Measurements from ENCODE around the gene NTRK3.
"Not testable (repeated sequence)": the region's sequence is repeated elsewhere in the genome, so short reads cannot be mapped to it uniquely, and the experiment has no call there.

The NTRK3 gene

GRCh38 chr15:88073391-88073691 is 183.2 kb downstream of the NTRK3 start:
- no peak for DNase-seq (ENCODE audit: low read depth in 2 of 2)

- DNase-seq (ENCODE audit: low read depth in 2 of 2), result no peak
Observed at GRCh38 chr15:88072598-88073390, 183.7 kb downstream of the NTRK3 start.

GRCh38 chr15:88072133-88072532 is 184.4 kb downstream of the NTRK3 start:
- DNase-seq (ENCODE audit: low read depth in 2 of 2), result not testable (repeated sequence)

- no peak for DNase-seq (ENCODE audit: low read depth in 2 of 2)
Observed at GRCh38 chr15:88071141-88071540, 185.4 kb downstream of the NTRK3 start.

GRCh38 chr15:88069561-88069960 is 187.0 kb downstream of the NTRK3 start:
- no peak for DNase-seq (ENCODE audit: low read depth in 2 of 2)

GRCh38 chr15:88067331-88067685 is 189.2 kb downstream of the NTRK3 start:
- no peak for DNase-seq (ENCODE audit: low read depth in 2 of 2)

- no peak for DNase-seq (ENCODE audit: low read depth in 2 of 2)
Observed at GRCh38 chr15:88066636-88067330, 189.8 kb downstream of the NTRK3 start.

GRCh38 chr15:88061452-88061851 is 195.1 kb downstream of the NTRK3 start:
- DNase-seq (ENCODE audit: low read depth in 2 of 2), result no peak

GRCh38 chr15:88060383-88060782 is 196.2 kb downstream of the NTRK3 start:
- DNase-seq (ENCODE audit: low read depth in 2 of 2), result no peak

- no peak for DNase-seq (ENCODE audit: low read depth in 2 of 2)
Observed at GRCh38 chr15:88057836-88058235, 198.7 kb downstream of the NTRK3 start.

- DNase-seq (ENCODE audit: low read depth in 2 of 2), result no peak
Observed at GRCh38 chr15:88049506-88049905, 207.0 kb downstream of the NTRK3 start.

GRCh38 chr15:88048755-88049154 is 207.8 kb downstream of the NTRK3 start:
- DNase-seq (ENCODE audit: low read depth in 2 of 2), result no peak

GRCh38 chr15:88048237-88048636 is 208.3 kb downstream of the NTRK3 start:
- DNase-seq (ENCODE audit: low read depth in 2 of 2), result no peak

- no peak for DNase-seq (ENCODE audit: low read depth in 2 of 2)
Observed at GRCh38 chr15:88046576-88047129, 209.9 kb downstream of the NTRK3 start.

GRCh38 chr15:88043396-88043795 is 213.1 kb downstream of the NTRK3 start:
- no peak for DNase-seq (ENCODE audit: low read depth in 2 of 2)

- DNase-seq (ENCODE audit: low read depth in 2 of 2), result no peak
Observed at GRCh38 chr15:88042047-88042446, 214.5 kb downstream of the NTRK3 start.

- DNase-seq (ENCODE audit: low read depth in 2 of 2), result no peak
Observed at GRCh38 chr15:88040516-88040915, 216.0 kb downstream of the NTRK3 start.

GRCh38 chr15:88038261-88038660 is 218.3 kb downstream of the NTRK3 start:
- DNase-seq (ENCODE audit: low read depth in 2 of 2), result no peak

- no peak for DNase-seq (ENCODE audit: low read depth in 2 of 2)
Observed at GRCh38 chr15:88036154-88036839, 220.2 kb downstream of the NTRK3 start.

- DNase-seq (ENCODE audit: low read depth in 2 of 2), result no peak
Observed at GRCh38 chr15:88035381-88035780, 221.2 kb downstream of the NTRK3 start.

GRCh38 chr15:88033421-88033820 is 223.1 kb downstream of the NTRK3 start:
- not testable (repeated sequence) for DNase-seq (ENCODE audit: low read depth in 2 of 2)

- DNase-seq (ENCODE audit: low read depth in 2 of 2), result no peak
Observed at GRCh38 chr15:88032787-88033186, 223.8 kb downstream of the NTRK3 start.

- no peak for DNase-seq (ENCODE audit: low read depth in 2 of 2)
Observed at GRCh38 chr15:88031461-88031860, 225.1 kb downstream of the NTRK3 start.
